Upper lobe of right lung (tissue), 1 donor: ENCODE results near the gene GLB1L2. TPM values are rescaled to one million over a fixed set of nuclear protein-coding genes. Genes with fewer than 3 reads are reported as not detected.

Source experiments
- ATAC-seq: fragments of 200-7000 bp; cut with Tn5 transposase; one replicate; pipeline ENCODE4 v1.9.1; 2020; ENCODE audit warnings: mild to moderate bottlenecking, moderate library complexity
- DNase-seq: peaks from one replicate; pipeline ENCODE4 v3.0.0-alpha.2; 2020
- H3K27ac ChIP-seq: fragments of 200-600 bp; one replicate; pipeline ENCODE4 v1.8.0; 2022
- H3K27me3 ChIP-seq: fragments of 200-600 bp; one replicate; pipeline ENCODE4 v1.8.0; 2022; ENCODE audit warnings: mild to moderate bottlenecking
- H3K36me3 ChIP-seq: fragments of 200-600 bp; one replicate; pipeline ENCODE4 v1.8.0; 2022
- H3K4me1 ChIP-seq: fragments of 200-600 bp; one replicate; pipeline ENCODE4 v1.8.0; 2022
- H3K4me3 ChIP-seq: fragments of 200-600 bp; one replicate; pipeline ENCODE4 v1.8.0; 2022; ENCODE audit warnings: mild to moderate bottlenecking
- H3K9me3 ChIP-seq: fragments of 200-600 bp; one replicate; pipeline ENCODE4 v1.8.0; 2022
- intact Hi-C: fragments of 100-400 bp; cut with DNase I; formaldehyde crosslinking; loops from one replicate; pipeline ENCODE4 v1.11.0; 2022
- total RNA-seq: library from RNA; stranded (reverse); fragmentation: NEBNext Ultra II Directional; extraction: Animal tissue kit (Norgen Biotek cat#: 25700); gene quantifications from one replicate; pipeline ENCODE4 v1.2.1, GENCODE V29; 2021
- TF ChIP-seq, protein P1 (sequence below): fragments of 200-600 bp; IDR thresholded peaks from one replicate; pipeline ENCODE4 v1.8.0; 2022; ENCODE audit warnings: antibody characterized with exemption
- donor health status: DM: no; HTN: yes; CAD: no; lungs with severe emphysema.

Gene GLB1L2
- total RNA-seq, 1 donor from 2014 or later = 4.9 TPM

GRCh38 chr11:134399996-134400395 is 68.2 kb downstream of the GLB1L2 start:
- TF ChIP-seq, protein P1, sequence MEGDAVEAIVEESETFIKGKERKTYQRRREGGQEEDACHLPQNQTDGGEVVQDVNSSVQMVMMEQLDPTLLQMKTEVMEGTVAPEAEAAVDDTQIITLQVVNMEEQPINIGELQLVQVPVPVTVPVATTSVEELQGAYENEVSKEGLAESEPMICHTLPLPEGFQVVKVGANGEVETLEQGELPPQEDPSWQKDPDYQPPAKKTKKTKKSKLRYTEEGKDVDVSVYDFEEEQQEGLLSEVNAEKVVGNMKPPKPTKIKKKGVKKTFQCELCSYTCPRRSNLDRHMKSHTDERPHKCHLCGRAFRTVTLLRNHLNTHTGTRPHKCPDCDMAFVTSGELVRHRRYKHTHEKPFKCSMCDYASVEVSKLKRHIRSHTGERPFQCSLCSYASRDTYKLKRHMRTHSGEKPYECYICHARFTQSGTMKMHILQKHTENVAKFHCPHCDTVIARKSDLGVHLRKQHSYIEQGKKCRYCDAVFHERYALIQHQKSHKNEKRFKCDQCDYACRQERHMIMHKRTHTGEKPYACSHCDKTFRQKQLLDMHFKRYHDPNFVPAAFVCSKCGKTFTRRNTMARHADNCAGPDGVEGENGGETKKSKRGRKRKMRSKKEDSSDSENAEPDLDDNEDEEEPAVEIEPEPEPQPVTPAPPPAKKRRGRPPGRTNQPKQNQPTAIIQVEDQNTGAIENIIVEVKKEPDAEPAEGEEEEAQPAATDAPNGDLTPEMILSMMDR = no peak
- no peaks in the 10 kb centered on the region for H3K4me1 ChIP-seq
- H3K36me3 ChIP-seq = no peaks in the 10 kb centered on the region
- DNase-seq (no peak), ATAC-seq (no peak)
- intact Hi-C loops = no loop called here
- H3K27ac ChIP-seq = no peak overlapping the region
- no peaks in the 10 kb centered on the region for H3K9me3 ChIP-seq
- no peak overlapping the region for H3K4me3 ChIP-seq
- H3K27me3 ChIP-seq = peaks cover 10% of the 10 kb centered on the region

GRCh38 chr11:134401825-134402809 is 70.3 kb downstream of the GLB1L2 start:
- no peaks in the 10 kb centered on the region for H3K36me3 ChIP-seq
- ATAC-seq (no peak), DNase-seq (no peak)
- H3K4me3 ChIP-seq = no peak overlapping the region
- H3K9me3 ChIP-seq = no peaks in the 10 kb centered on the region
- TF ChIP-seq, protein P1 = no peak
- intact Hi-C loops = no loop called here
- H3K27ac ChIP-seq = no peak overlapping the region
- no peaks in the 10 kb centered on the region for H3K4me1 ChIP-seq
- H3K27me3 ChIP-seq = peaks cover 22% of the 10 kb centered on the region

- intact Hi-C loops = no loop called here
- TF ChIP-seq, protein P1 = no peak
- Histone ChIP-seq H3K9me3 (no peaks in the 10 kb centered on the region), H3K4me3 (no peak overlapping the region), H3K4me1 (no peaks in the 10 kb centered on the region), H3K27me3 (peaks cover 27% of the 10 kb centered on the region), H3K27ac (no peak overlapping the region), H3K36me3 (no peaks in the 10 kb centered on the region)
- ATAC-seq = no peak
- DNase-seq = no peak
These were observed 71.1 kb downstream of the GLB1L2 start for GRCh38 chr11:134402910-134403309.

DNA sequence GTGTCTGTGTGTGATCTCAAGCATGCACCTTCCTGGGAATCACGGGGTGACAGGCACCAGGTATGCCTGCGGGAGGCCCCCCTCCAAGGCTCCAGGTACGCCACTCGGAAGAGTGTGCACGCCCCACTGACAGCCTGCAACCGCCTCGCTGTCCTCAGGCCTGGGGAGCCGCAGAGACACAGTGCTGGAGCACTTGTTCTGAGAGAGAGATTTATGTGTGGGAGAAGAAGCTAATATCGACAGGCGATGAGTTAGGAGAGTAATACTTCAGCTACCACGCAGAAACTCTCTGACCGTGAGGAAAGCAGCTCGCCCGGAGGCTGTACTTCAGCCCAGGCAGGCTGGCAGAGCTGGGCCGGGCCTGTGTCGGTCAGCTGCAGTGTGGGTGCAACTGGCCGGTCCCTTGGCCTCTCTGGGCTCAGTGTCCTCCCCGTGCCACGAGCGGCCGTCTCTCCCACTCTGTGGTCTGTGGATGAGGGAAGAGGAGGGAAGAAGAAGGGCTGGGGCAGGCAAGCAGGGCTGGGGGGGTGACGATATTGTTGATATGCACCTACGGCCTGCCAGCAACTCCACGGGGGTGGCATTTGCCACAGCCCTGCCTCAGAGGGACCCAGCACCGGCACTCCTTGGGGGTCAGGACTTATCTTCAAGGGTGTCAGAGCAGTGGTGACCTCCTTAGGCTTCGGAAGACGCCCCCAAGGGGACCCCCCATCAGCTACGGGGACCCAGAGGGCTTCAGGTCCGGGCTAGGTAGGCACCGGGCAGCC is 73.0 kb downstream of the GLB1L2 start:
- intact Hi-C loops = no loop called here

DNA sequence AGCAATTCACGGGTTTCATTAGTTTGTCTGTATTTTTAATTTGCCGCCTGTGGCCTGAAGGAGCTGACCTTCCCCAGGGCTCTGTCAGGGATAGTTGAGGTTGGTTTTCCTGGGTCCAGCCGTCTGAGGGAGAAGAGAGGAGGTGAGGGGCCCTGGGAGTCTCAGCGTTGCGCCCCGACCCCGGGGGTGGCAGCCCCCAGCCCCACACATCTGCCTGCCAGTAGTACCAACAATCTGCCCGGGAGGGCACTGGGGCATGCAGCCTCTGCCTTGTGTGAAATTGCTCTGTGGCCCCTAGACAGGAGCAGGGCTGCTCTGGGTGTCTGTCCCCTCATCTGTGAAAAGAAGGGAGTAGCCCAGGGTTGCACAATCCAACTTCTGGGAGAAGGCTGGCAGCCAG is 73.6 kb downstream of the GLB1L2 start:
- Histone ChIP-seq H3K27me3 (peaks cover 38% of the 10 kb centered on the region), H3K4me1 (no peaks in the 10 kb centered on the region), H3K9me3 (no peaks in the 10 kb centered on the region), H3K4me3 (no peak overlapping the region), H3K36me3 (no peaks in the 10 kb centered on the region), H3K27ac (no peak overlapping the region)
- no peak for ATAC-seq
- TF ChIP-seq, protein P1 = no peak
- intact Hi-C loops = no loop called here
- DNase-seq = no peak

More for the DNA sequence above, 73.0 kb downstream of the GLB1L2 start:
- no peaks in the 10 kb centered on the region for H3K4me1 ChIP-seq
- H3K9me3 ChIP-seq = no peaks in the 10 kb centered on the region
- DNase-seq (no peak), ATAC-seq (no peak)
- TF ChIP-seq, protein P1 = no peak
- H3K4me3 ChIP-seq = no peak overlapping the region
- no peak overlapping the region for H3K27ac ChIP-seq
- peaks cover 35% of the 10 kb centered on the region for H3K27me3 ChIP-seq
- no peaks in the 10 kb centered on the region for H3K36me3 ChIP-seq
